COLO668 (cell line): Measurements from ENCODE around the gene PLET1.
A peak's percentile ranks its signal among the peaks of the same experiment; 100 is the strongest.

Experiments used
- DNase-seq: peaks from one replicate; lab custom pipeline; 2025; ENCODE audit not compliant: unreplicated experiment; lab: John Stamatoyannopoulos, UW

The PLET1 gene, protein sequence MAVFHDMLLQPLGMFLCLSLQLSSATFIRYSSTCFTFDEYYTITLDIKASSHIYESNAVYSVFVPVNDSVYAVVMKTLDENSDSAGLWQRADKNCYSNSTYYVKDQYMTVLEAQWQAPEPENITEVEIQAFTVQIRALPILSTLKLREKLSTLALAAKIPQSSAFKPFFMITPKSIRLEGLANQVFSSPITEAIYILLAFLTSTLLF

DNA sequence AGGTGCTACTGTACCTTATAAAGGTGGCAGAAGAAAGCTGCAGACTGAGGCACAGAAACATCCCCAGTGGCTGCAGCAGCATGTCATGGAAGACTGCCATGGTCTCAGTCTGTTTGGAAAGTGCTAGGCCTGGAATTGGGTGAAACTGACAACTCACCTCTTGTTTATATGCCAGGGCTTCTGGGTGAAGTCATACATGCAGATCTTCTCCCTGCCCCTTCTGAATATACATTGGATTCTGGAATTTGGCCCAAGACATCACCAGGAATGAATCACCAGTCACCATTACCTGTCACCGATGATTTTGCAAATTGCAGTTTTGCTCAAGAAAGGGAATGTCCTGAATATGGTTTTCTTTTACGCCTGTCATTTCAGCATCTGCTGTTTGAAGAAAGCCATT lies at the start of gene PLET1:
TSS of gene PLET1 (minus strand) at position 371 of the 400 bp plus-strand sequence. CDS start at position 100, 271 bp downstream.
- no peak for DNase-seq

DNA sequence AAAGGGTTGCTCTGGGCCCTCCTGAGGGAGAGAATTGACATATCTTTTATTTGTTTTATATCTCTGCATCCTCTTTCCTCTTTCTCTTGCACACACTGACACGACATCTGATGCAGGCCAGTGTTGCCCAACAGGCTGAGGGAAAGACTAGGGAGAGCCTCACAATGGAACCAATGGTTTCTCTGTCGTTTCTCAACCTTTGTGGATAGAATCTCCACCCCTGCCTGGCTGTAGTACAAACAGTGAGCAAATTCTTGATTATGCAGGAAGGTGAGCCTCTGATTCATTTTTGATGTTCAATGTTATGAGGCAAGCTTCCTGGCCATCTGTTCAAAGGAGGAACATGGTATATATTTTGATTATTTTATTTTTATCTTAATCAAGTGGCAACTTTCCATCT lies 49.8 kb upstream of the PLET1 start:
- no peak for DNase-seq

DNA sequence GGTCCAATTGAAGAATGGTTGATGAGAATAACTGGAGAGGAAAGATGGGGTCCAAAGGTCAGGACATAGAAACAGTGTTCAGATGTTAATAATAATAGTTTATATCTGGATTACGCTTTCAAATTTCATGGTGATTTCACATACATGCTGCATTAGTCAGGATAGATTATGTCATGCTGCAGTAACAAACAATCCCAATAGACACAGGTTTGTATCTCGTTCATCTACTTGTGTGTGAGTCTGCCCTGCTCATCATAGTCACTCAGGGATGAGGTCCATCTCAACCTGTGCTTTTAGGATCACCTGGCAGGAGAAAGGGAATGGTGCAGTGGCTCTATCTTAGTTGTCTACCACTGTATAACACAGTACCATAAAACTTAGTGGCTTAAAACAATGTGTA lies 48.0 kb upstream of the PLET1 start:
- DNase-seq: no peak

DNA sequence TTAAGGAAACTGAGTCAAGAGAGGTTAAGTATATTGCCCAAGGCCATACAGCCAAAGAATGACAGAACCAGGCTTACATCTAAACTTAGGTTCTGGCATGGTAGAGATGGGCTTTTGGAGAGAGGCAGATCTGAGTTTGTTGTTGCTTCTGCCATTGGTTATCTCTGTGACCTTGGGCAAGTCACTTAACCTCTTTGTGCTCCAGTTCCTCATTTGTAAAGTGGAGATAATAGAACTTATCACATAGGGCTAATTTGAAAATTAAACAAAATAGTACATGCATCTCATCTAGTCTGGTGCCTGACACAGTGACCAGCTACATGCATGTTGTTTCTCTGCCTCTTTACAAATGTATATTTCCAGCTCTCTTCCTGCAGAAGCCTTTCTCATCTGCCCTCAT lies 47.0 kb upstream of the PLET1 start:
- DNase-seq: no peak

DNA sequence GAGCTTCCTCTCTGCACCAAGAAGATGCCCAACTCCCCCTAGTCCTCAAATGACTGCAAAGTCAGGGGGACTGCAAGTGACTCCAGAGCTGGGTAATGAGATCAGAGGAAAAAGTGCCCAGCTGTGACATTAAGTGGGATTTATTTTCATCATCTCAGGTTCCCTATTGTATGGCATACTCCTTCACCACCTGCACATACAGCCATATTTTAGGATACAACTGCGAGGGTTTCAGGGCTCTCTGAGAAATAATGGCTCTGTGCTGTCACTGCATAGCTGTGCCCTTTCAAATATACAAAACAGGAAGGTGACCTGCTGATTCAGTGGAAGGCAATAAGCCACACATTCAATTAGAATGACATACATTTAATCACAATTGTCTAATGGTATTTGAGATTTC lies 45.6 kb upstream of the PLET1 start:
- no peak for DNase-seq

DNA sequence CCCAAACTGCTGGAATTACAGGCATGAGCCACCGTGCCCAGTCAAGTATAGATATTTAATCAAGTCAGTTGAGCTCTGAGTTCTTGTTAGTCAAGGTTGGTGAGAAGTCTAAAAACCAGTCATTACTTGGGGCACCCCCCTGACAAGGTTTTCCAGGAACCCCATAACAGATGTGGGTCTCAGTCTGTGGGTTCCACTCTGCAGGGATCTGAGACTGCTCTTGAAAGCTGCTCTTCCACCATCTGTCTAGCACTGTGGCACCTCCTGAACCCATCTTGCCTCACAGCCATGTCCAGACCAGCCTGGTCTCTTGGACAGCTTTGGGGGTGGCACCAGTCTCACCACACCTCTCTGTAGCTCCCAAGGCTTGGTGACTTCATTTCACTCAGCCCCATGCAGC lies 44.3 kb upstream of the PLET1 start:
- DNase-seq: no peak

DNA sequence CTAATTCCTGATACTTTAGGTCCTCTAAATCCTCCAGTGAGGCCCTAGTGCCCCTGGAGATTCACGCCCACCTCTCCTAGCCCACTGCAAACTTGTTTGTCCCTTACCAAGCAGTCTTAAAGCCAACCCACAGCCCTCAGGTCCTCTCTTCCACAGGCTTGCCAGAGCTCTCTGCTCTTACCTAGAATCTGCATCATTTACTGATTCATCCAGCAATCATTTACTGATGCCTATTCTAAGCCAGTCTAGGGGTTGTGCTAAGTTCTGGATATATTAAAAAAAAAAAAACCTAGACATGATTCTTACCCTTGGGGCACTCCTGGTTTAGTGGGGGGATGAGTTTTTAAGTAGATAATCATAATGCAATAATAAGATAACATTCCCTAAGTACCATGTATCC lies 43.0 kb upstream of the PLET1 start:
- DNase-seq: no peak

DNA sequence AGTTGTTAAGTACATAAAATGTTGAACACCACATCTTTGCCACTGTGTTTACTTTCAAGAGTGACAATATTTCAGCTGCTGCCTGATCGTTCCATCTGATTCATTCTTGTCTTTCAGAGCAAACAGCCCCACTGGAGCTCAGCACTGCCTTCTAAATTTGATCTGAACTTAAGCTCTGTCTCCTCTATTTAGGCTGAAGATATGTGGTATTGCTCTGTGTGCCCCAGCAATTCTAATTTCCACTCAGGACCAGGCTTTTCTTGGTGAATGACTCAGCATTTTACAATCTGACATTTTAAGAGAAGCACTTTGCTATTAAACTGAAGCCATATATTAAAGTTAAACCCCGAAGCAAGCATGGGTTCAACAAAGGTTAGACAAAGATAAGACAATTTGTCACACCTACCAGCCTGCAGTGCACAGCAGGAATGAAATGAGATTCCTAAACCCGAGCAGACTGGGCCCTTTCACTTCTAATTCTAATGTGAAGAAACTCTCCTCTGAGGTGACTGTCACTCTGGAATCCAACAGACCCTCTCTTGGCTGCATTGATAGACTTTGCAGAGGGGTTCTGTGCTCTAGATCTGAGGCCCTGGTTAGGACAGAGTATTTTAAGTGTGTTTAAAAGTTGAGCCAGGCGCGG lies 41.7 kb upstream of the PLET1 start:
- peak; percentile 7 for DNase-seq

DNA sequence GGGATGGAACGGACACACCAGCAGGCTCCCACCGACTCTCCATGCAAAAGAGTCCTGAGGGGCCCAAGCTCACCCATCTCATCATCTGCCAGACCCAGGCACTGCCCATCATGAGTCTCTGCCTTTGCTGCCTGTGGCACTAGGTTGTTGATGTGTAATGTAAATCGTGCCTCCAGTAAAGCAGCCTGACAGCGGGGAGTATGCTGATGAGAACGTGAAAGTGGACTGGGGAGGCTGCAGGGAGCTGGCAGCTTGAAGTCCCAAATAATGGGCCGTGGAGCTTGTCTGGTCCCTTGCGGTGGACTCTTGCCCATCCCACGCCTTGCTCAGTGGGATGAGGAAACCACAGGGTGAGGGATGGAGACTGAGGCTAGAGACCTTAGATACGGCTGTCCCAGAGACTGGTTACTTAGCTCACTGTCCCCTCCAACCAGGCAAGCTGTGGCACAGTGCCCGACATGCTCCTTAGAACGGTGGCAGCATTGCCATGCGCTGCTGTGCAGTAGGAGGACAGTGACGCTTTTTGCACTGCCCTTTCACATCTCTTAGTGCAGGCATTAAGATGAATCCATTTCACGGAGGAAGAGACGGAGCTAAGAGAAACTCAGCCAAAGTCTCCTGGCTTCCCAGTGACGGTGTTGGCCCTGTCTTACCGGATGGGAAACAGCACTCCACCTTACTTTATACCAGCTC lies 39.6 kb upstream of the PLET1 start:
- no peak for DNase-seq

DNA sequence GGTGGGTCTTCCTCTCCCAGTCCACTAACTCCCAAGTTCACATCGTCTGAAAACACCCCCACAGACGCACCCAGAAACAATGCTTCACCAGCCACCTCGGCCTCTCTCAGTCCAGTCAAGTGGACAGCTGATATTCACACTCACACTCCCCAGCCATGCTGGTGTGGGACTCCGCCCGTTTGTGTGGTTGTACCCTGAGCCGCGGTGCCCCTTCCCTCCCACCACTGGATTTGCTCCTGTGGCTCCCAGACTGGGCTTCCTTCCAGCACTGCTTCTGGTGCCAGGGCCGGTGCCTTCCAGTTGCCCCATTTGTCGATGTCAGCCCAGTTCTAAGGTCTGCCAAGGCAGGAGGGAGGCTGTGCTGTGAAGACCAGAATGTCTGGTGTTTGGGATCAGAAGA lies 37.9 kb upstream of the PLET1 start:
- DNase-seq: no peak

DNA sequence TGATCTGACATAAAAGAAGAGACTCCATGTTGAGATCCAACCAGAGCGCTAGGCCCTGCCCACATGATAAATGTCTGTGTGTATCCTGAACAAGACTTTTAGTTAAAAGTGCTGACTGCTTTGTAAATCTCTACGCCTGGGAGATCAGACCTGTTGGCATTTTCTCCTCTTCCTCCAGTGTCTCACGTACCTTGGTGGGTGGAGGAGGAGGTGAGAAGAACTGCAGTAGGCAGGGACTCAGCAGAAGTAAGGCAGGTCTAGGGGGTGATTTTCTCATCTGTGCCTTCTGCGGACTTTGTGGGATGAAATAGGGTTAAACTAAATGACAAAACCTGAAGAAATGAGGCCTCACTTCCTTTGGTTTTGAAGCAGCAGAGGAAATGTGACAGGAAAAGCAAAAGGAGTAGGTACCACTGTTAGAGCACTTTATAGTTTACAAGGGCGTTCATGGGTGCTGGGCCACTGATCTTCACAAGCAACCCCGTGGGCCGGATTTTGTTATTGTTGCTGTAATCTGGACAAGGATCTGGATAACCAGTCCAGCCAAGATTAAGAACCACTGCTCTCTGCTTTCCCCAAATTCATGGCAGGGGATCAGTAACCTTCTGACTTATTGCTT lies 36.7 kb upstream of the PLET1 start:
- DNase-seq: no peak

DNA sequence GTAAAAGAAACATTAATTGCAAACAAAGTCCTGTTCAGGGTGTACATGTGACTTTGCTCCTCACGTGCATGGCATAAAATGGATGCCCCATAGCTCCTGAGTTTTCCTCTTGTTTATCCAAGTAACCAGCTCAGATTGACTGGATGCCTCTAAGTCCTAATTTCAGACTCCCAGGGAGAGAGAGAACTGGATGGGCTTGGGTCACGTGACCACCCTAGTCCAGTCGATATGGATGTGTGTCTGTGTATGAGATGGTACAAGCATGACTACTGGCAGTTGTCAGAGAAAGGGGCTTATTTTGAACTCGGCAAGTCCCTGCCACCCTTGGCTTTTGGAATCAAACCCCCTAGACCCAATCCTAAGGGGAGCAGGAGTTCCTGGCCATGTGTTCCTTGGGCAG lies 35.4 kb upstream of the PLET1 start:
- no peak for DNase-seq

DNA sequence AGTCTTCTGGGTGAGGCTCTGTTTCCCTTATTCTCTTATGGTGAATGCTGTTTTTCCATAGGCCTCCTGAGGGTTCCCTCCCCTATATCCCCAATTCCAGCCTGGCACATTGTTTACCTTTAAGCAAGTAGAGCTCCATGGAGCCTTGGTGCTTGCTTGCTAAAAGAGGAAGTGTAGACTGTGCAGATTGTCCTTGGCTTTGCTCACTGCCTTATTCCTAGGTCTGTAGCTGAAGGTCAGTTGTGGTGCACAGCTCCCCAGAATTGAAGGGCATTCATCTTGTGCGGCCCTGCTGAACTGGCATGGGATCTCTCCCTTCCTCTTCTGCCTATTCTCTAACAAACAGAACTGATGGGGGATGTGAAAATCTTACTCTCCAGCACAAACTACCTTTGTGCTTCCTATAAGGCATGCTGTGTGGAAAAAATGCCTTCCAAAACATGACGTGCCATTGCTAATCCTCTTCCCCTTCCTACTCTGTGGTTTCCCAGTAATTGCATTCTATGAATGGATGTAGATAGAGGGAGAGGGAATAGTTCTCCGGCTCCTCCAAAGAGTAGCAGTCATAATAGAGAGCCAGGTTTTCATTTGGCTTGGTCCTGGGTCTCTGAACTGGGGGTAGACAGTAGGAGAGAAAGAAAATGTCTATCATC lies 34.2 kb upstream of the PLET1 start:
- no peak for DNase-seq

DNA sequence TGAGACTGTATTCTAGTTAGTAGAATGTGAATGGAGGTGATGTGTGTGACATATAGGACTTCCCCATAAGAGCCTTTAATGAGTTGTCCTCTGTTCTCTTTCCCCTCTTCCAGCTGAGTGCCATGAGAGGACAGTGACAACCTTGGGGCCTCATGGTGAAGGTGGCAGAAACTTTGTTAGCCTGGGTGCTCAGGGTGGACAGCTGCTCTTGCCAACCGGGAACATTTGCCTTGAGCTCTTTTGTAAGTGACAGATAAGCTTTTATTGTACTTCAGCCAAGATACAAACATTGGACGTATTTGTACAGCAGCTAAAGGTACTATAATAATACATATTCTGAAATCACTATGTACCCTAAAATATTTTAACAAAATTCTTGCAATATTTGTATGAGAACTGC lies 33.0 kb upstream of the PLET1 start:
- no peak for DNase-seq

DNA sequence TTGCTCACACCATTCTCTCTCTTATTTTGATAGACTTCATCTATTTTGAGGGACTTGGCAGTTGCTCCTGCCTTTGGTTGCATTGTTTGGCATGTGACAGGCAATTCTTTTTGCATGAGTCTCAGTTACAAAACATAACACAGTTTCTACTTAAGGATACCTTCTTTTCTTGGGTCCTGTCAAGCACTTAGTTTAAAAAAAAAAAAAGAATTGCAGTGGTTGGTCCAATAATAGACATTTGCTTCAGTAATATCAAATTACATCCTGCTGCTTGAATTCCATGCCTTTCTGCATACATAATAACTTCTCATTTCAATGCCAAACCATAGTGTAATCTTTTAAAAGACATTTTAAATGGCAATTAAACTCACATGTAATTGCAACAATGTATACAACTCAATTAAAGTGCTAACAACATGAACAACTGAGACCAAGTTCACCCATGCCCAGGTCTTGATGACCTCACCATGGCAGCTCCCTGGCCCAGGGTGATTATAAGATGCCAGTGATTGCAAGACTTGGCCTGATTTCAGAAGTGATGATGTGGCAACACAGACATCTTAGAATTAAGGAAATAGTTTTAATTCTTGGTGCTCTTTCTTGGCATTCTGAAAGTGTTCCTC lies 32.2 kb upstream of the PLET1 start:
- no peak for DNase-seq

DNA sequence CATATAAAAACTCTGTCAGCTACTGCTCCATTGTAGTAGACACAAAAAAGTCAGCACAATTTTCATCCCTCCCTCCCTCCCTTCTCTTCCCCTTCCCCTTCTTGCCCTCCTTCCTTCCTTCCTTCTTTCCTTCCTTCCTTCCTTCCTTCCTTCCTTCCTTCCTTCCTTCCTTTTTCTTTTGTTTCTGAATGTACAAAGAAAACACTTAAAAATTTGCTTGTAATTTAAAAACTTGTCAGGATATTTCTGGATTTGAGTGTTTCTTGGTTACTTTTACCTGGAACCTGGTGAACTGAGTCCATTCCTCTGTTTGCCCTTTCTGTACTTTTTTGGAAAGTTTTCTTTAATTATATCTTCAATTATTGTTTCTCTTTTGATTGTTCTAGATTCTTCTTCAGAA lies 31.5 kb upstream of the PLET1 start:
- no peak for DNase-seq

DNA sequence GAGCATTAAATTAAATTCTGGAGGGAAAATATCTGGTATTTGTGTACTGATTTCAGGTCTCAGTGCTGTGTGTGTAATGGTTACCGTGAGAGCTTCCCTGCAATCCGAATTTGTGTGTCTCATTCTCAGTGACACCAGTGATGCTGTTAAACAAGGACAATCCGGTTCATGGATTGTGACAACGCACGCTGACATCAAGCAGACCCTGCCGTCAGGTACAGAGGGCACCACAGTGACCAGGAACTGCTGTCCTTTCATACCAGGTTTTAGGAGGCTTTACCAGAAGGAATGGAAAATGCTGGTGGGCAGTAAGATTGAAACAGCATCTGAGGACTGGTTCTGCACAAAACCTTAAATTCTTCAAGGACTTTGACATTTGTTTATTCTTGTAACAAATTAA lies 30.5 kb upstream of the PLET1 start:
- no peak for DNase-seq

DNA sequence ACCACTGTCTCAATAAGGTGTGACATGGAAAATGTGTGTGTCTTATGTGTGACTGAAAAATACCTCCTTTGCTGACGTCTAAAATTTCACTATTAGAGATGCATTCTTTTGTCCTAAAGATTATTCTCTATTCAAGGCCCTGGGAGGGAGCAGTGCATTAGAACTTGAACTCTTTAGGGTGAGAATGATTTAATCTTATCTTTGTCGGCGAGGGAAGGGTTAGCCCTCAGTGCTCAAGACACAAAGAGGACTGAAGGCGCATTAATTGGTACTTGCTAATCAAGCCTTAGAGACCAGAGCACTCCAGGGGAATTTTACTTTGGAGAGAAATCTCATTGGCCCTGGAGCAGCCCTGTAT lies 29.8 kb upstream of the PLET1 start:
- DNase-seq: no peak

DNA sequence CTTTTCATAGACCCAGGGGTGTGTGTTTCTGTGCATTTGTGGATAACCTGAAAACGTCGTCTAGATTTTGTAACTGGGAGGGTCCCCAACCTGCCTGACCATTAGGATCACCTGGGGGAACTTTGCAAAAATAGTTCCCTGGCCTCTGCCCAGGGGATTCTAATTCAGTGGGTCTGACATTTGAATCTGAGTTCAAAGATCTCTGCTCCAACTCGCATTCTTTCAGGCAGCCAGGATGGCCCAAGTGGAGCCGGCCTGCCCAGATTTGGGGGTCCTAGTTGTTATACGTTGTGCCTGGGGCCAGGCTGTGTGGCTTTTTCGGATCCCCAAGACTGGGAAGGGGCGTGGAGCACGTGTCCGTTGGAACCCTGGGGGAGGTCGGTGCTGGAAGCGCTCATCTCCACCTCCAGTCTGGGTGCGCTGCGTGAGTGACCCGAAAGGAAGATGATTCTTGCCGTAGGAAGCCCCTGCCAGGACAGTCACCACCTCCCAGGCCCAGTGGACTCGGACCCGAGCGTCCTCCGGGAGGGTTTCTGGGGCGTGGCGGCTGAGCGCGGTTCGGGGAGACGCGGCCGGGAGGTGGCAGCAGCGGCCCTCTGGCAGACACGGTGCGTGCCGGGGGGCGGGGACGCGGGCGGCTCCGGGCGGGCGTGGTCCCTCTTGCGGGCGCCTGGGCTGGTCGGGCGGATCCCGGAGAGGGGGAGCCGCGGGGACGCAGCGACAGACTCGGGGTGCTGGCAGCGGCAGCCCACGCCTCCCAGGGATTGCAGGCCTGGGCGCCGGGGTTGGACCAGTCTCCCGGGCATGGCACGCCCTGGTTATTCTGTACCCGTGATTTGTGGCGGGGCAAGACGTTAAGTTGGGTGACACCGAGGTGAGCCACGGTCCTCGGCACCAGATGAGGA lies 29.2 kb upstream of the PLET1 start:
- peak; percentile 72 for DNase-seq

DNA sequence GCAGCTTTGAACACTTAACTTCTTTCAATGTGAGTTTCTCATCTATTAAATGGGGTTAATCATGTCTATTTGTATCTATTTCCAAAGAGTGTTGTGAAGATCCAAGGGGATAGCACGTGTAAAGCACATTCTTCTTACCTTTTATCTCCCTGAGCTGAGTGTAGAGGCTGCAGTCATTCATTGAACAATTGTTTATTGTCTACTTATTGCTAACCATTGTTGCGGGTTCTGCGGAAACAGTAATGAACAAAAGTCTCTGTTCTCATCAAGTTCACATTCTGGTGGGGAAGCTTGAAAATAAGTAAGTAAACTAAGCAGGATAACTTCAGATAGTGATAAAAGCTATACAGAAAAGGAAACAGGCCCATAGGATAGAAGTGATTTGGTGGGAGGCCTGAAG lies 27.4 kb upstream of the PLET1 start:
- DNase-seq: no peak
